Uterus (tissue), 4 donors: Measurements from ENCODE around the gene INHBB. TPM values are rescaled to one million over a fixed set of nuclear protein-coding genes. Genes with fewer than 3 reads are reported as not detected.

Experiments used
- DNase-seq, 2 donors: peaks; one replicate each; pipeline ENCODE4 v3.0.0-alpha.2; 2019 to 2020
- H3K27ac ChIP-seq, 2 donors: fragments of 200-600 bp; sonication (generic); 1 replicate in 1 of 2; 2 replicates in 1 of 2; pipeline ENCODE4 v1.5.1; 2016 to 2018
- H3K27me3 ChIP-seq, 2 donors: fragments of 200-600 bp; sonication (generic); one replicate each; pipeline ENCODE4 v1.5.1; 2018 to 2019; ENCODE audit warnings: control low read depth in 1 of 2
- H3K36me3 ChIP-seq, 2 donors: fragments of 200-600 bp; sonication (generic); one replicate each; pipeline ENCODE4 v1.5.1; 2019; ENCODE audit warnings: control low read depth in 1 of 2
- H3K4me1 ChIP-seq, 2 donors: fragments of 200-600 bp; sonication (generic); one replicate each; pipeline ENCODE4 v1.5.1; 2018 to 2019; ENCODE audit warnings: control low read depth in 1 of 2
- H3K4me3 ChIP-seq, 2 donors: fragments of 200-600 bp; sonication (generic); 1 replicate in 1 of 2; 2 replicates in 1 of 2; pipeline ENCODE4 v1.5.1; 2018 to 2019; ENCODE audit warnings: mild to moderate bottlenecking in 1 of 2
- H3K9me3 ChIP-seq, 2 donors: fragments of 200-600 bp; sonication (generic); one replicate each; pipeline ENCODE4 v1.5.1; 2019; ENCODE audit warnings: control low read depth in 1 of 2
- CTCF ChIP-seq, 4 experiments: fragments of 200-600 bp in 2 of 4; fragments of 450-650 bp in 2 of 4; sonication (generic) in 2 of 4; IDR thresholded peaks; one replicate each; pipeline ENCODE4 v1.5.1; 2016 to 2019; ENCODE audit warnings: antibody characterized with exemption in 4 of 4, mild to moderate bottlenecking in 2 of 4, moderate library complexity in 1 of 4
- POLR2A ChIP-seq, 2 donors: fragments of 450-650 bp; IDR thresholded peaks; one replicate each; pipeline ENCODE4 v1.6.1; 2016; ENCODE audit warnings: antibody characterized with exemption in 2 of 2, mild to moderate bottlenecking in 1 of 2, moderate library complexity in 1 of 2
- intact Hi-C: fragments of 100-400 bp; cut with DNase I; formaldehyde crosslinking; loops from one replicate; pipeline ENCODE4 v1.15.1; 2023; ENCODE audit warnings: low total_unique reads
- total RNA-seq, 4 donors: library from RNA; depleted of rRNA in 3 of 4; stranded (reverse); fragments of >200 nt in 3 of 4; gene quantifications; one replicate each; pipeline versions ENCODE4 v1.1.0 to v1.2.4, GENCODE V29; 2014 to 2023
- donor health status: DM: yes; HTN: yes; CAD: no.

Gene INHBB
- total RNA-seq, 4 donors from 2014 or later = 0.35 to 18.1 (median 4.2) TPM

GRCh38 chr2:120301284-120301683, 44.7 kb upstream of the INHBB start:
- H3K36me3 ChIP-seq = no peaks in the 10 kb centered on the region
- no peaks in the 10 kb centered on the region for H3K27me3 ChIP-seq
- DNase-seq = no peak
- no peak for TF ChIP-seq CTCF (IDR thresholded peaks at IDR 0.05)
- TF ChIP-seq POLR2A (IDR thresholded peaks at IDR 0.05) = no peak
- H3K27ac ChIP-seq = no peak overlapping the region
- no peak overlapping the region for H3K4me3 ChIP-seq
- H3K4me1 ChIP-seq = no peaks in the 10 kb centered on the region
- H3K9me3 ChIP-seq = no peaks in the 10 kb centered on the region
- intact Hi-C loops = no loop called here

- TF ChIP-seq CTCF (IDR thresholded peaks at IDR 0.05) (no peak), POLR2A (IDR thresholded peaks at IDR 0.05) (no peak)
- Histone ChIP-seq H3K9me3 (no peaks in the 10 kb centered on the region), H3K27ac (no peak overlapping the region), H3K4me1 (no peaks in the 10 kb centered on the region), H3K4me3 (no peak overlapping the region), H3K36me3 (no peaks in the 10 kb centered on the region), H3K27me3 (no peaks in the 10 kb centered on the region)
- intact Hi-C loops = no loop called here
- no peak for DNase-seq
Measured at GRCh38 chr2:120302301-120302700, 43.6 kb upstream of the INHBB start.

- Histone ChIP-seq H3K9me3 (no peaks in the 10 kb centered on the region), H3K36me3 (no peaks in the 10 kb centered on the region), H3K4me1 (no peaks in the 10 kb centered on the region), H3K4me3 (no peak overlapping the region), H3K27ac (no peak overlapping the region), H3K27me3 (no peaks in the 10 kb centered on the region)
- TF ChIP-seq CTCF (IDR thresholded peaks at IDR 0.05) = no peak
- TF ChIP-seq POLR2A (IDR thresholded peaks at IDR 0.05) = no peak
- no peak for DNase-seq
- intact Hi-C loops = no loop called here
Measured at GRCh38 chr2:120303177-120303576, 42.8 kb upstream of the INHBB start.

- no peaks in the 10 kb centered on the region for H3K36me3 ChIP-seq
- DNase-seq = peak in 1 of 2 donors; percentile 12
- intact Hi-C loops = no loop called here
- no peaks in the 10 kb centered on the region for H3K4me1 ChIP-seq
- no peak for TF ChIP-seq POLR2A (IDR thresholded peaks at IDR 0.05)
- no peak for TF ChIP-seq CTCF (IDR thresholded peaks at IDR 0.05)
- H3K4me3 ChIP-seq = no peak overlapping the region
- H3K9me3 ChIP-seq = no peaks in the 10 kb centered on the region
- H3K27ac ChIP-seq = no peak overlapping the region
- H3K27me3 ChIP-seq = no peaks in the 10 kb centered on the region
Measured at GRCh38 chr2:120305296-120305695, 40.6 kb upstream of the INHBB start.

- no peaks in the 10 kb centered on the region for H3K4me1 ChIP-seq
- intact Hi-C loops = no loop called here
- peak in 1 of 2 donors; percentile 6 for DNase-seq
- H3K27me3 ChIP-seq = no peaks in the 10 kb centered on the region
- H3K36me3 ChIP-seq = no peaks in the 10 kb centered on the region
- no peaks in the 10 kb centered on the region for H3K9me3 ChIP-seq
- H3K4me3 ChIP-seq = no peak overlapping the region
- TF ChIP-seq POLR2A (IDR thresholded peaks at IDR 0.05) (no peak), CTCF (IDR thresholded peaks at IDR 0.05) (no peak)
- no peak overlapping the region for H3K27ac ChIP-seq
Measured at GRCh38 chr2:120305937-120306490, 39.9 kb upstream of the INHBB start.
